GM21717 (cell line): ENCODE data around the gene PACRGL.
A peak's percentile ranks its signal among the peaks of the same experiment; 100 is the strongest.
"Not testable (repeated sequence)": the region's sequence is repeated elsewhere in the genome, so short reads cannot be mapped to it uniquely, and the experiment has no call there.

Source experiments
- ATAC-seq: cut with Tn5 transposase; IDR thresholded peaks from one replicate; pipeline ENCODE4 v1.9.1; 2021; ENCODE audit warnings: mild to moderate bottlenecking, moderate library complexity; ENCODE audit not compliant: unreplicated experiment

Gene PACRGL

GRCh38 chr4:20723019-20723418, 22.8 kb downstream of the PACRGL start:
- ATAC-seq = no peak

GRCh38 chr4:20723463-20723862, 23.2 kb downstream of the PACRGL start:
- ATAC-seq = no peak

- no peak for ATAC-seq
These were observed 24.7 kb downstream of the PACRGL start for GRCh38 chr4:20724915-20725314.

DNA sequence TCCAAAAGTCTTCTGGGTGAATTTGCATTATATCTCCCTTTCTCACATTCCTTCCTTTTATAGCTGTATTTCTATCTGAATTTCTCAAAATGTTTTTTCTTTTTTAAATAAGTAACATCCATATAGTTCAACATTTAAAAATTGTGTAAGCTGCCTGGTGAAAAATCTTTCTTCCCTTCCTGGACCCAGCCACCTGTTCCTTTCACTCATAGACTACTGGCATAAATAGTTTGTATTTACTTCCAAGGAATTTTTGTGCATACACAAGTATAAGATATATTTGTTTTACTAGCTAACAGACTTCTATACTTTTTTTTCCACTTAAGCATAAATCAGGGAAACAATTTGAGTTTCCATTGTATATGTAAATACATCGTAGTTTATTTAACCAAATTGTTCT, 35.7 kb downstream of the PACRGL start:
- no peak for ATAC-seq

DNA sequence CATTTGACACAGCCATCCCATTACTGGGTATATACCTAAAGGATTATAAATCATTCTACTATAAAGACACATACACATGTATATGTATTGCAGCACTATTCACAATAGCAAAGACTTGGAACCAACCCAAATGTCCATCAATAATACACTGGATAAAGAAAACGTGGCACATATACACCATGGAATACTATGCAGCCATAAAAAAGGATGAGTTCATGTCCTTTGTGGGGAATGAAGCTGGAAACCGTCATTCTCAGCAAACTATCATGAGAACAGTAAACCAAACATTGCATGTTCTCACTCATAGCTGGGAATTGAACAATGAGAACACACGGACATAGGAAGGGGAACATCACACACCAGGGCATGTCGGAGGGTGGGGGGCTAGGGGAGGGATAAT, 45.7 kb downstream of the PACRGL start:
- ATAC-seq = not testable (repeated sequence)

DNA sequence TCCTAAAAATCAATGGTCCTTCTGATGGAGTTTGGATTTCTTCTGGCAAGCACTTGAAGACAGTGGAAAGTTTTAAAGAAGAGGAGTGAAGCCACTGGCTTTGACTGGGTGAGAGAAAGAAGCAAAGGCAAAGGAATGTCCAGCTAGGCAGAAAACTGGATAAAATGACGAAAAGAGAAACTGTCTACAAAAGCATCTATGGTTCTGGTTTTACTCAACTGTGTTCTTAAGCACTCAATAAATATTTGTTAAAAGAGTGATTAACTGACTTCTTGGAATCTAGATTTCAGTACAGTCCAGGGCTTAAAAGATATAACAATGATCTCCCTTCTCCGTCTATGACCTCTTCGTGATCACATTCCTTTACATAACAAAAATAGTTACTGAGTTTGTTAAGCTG, 52.4 kb downstream of the PACRGL start:
- no peak for ATAC-seq

DNA sequence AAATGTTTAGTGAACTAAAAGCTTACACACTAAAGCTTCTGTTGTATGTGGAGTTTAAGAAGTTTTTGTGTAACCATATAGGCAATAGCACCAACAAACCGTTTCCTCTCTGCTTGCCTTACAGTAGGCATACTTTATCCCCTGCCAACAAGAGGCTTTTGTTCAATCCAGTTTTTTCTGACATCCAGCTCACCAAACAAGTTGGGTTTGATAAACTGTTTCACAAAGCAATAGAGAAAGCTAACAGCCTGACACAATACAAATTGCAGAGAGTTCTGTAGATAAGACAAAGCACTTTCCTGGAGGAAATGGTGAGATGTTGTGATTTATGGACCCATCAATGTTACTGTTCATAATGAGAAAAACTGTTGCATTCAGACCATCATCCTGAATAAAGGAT, 53.8 kb downstream of the PACRGL start:
- no peak for ATAC-seq

DNA sequence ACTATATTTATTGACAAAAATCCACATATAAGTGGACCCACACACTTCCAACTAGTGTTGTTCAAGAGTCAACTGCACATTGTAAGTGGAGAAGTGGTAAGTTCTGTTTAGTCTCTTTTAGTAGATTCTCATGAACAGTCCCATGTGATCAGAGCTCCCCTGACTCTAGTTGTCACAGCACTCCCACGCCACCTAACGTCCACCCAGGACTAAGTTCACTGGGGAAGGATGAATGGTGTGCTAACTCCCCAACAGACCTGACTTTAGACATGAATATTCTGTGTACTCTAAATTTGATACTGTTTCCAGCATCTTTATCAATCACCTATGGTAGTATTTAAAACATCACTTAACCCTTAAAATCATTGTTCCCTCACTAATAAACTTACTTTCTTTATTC, 59.8 kb downstream of the PACRGL start:
- no peak for ATAC-seq

- ATAC-seq = no peak
These were observed 61.1 kb downstream of the PACRGL start for GRCh38 chr4:20761382-20761781.

GRCh38 chr4:20761826-20762225, 61.6 kb downstream of the PACRGL start:
- no peak for ATAC-seq

DNA sequence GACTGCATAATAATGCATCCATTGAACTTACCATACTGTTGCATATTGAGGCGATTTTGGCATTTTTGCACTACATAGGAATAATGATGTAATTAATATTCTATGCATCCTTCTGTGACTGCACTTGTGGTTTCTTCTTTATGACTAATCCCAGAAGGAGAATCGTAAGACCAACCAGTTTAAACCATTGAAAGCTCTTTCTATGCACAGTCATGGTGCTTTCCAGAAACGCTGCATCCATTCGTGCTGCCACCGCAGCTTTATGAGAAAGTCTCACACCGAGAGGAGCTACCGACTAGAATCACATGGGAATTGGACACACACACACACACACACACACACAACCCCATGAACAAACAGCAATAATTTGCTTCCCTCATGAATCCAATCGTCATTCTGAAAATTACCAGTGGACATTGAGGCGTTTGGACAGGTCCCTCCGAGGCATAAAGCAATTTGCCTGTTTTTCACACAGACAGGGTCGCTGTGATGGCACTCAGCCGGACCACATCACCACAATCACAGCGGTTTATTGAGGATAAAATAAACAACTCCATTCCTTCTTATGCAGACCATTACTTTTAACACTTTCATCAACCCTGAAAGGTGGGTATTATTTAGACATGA, 64.2 kb downstream of the PACRGL start:
- no peak for ATAC-seq

DNA sequence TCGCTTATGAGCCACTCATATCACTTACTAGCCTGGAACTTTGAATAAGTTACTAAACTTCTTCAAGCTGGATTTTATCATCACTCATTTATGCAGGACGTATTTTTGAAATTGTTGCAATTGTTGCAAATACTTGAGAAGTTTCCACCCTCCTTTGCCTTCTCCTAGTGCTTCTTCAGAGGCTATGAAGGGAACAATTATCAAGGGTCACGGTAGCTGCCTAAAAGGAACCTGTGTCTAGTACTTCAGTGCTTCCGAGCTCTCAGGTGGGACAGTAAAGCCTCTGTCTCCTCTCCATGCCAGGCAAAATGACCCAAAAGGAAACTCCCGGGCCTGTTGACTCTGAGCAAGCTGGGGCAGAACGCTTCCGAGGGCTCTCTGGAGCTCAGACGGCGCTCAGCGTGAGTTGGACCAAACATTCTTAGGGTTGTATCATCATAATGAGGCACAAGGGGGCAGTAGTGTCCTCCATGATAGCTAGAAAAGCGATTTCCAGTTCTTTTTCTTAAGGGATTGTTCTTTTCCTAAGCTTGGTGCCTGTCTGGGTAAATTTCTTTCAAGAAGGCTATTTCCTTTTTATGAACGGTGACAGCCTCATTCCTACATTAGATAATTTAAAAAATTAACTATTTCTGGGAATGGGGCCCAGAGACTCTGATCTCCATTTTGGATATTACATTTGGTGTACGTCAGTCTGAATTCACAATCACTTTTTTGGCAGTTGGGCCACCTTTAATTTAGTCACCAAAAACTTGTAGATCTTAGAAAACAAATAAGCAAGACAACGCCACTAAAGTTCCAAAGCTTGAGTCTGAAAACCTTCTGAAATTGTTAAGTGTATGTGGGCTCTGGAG, 73.1 kb downstream of the PACRGL start:
- peak; percentile 85 for ATAC-seq

DNA sequence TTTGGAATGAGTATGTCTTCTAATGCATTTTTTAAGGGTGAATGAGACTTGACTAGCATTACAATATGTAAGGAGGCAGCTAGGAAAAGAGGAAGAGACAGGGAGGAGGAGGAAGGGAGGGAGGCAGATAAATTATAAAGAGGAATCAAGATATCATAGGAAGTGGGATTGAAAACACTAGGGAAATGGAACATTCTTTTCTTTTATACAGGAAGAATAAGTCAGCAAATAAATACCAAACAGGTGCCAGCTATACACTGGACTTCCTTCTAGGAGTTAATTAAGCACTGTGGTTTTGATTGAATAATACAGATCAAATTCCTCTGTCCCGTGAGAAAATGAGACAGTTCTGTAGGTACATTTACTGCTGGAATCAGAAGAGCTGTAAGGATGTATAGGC, 78.6 kb downstream of the PACRGL start:
- ATAC-seq = no peak

- ATAC-seq = not testable (repeated sequence)
These were observed 82.9 kb downstream of the PACRGL start for GRCh38 chr4:20783134-20783533.

- ATAC-seq = no peak
These were observed 87.8 kb downstream of the PACRGL start for GRCh38 chr4:20787940-20788665.
